Testis (tissue), 2 donors: ENCODE results near the gene LYRM4.

Source experiments
- CTCF ChIP-seq, 3 experiments: fragments of 450-650 bp in 2 of 3; fragments of 200-600 bp in 1 of 3; sonication (generic) in 1 of 3; IDR thresholded peaks; one replicate each; pipeline ENCODE4 v1.5.1; 2016 to 2019; ENCODE audit warnings: antibody characterized with exemption in 3 of 3, mild to moderate bottlenecking in 2 of 3, moderate library complexity in 1 of 3
- POLR2A ChIP-seq: fragments of 450-650 bp; IDR thresholded peaks from one replicate; pipeline ENCODE4 v1.6.1; 2017; ENCODE audit warnings: antibody characterized with exemption, mild to moderate bottlenecking, moderate library complexity

- TF ChIP-seq CTCF (IDR thresholded peaks at IDR 0.05) (no peak), POLR2A (no peak)
These were observed 85.8 kb downstream of the LYRM4 start for GRCh38 chr6:5174756-5175549.
